HepG2 (cell line): ENCODE measurements around the gene CCSER2. TPM values are rescaled to one million over a fixed set of nuclear protein-coding genes. Genes with fewer than 3 reads are reported as not detected.

ENCODE experiments used
- ATAC-seq: fragments of 200-7000 bp; cut with Tn5 transposase; 3 replicates; pipeline ENCODE4 v1.9.1; 2020; ENCODE audit warnings: mild to moderate bottlenecking, moderate library complexity
- BruUV-seq: library from RNA; stranded (reverse); fragments of 400-500 nt; replicated peaks from 2 replicates; lab custom pipeline; 2021; lab: Mats Ljungman, UMichigan
- CTCF ChIA-PET: fragments of 300-600 bp; formaldehyde crosslinking; extraction: SDS; loops from one replicate; lab custom pipeline; 2021; ENCODE audit warnings: low total read pairs, inconsistent platforms, low intra/inter-chr PET ratio; lab: Yijun Ruan, JAX
- POLR2A ChIA-PET: fragments of 350-600 bp; sonication (Branson Sonifier 250); formaldehyde crosslinking; loops from one replicate; lab custom pipeline; 2020; ENCODE audit warnings: antibody characterized with exemption, inconsistent platforms; lab: Yijun Ruan, JAX
- DNase-seq: peaks from one replicate; pipeline ENCODE4 v3.0.0-alpha.2; 2015; ENCODE audit warnings: low spot score
- FAIRE-seq: peaks from 3 replicates; lab custom pipeline; 2011; peaks lifted over from hg19 to GRCh38; lab: Jason Lieb, UNC
- H2AFZ ChIP-seq: one replicate; pipeline ENCODE4 v1.6.1; 2011; ENCODE audit warnings: low read length, inconsistent platforms
- H3K27ac ChIP-seq: fragments of 300-600 bp; 3 replicates; pipeline ENCODE4 v1.8.0; 2011; ENCODE audit warnings: mixed run types, mild to moderate bottlenecking, mixed read lengths, low read length, inconsistent platforms; ENCODE audit not compliant: insufficient read depth; ENCODE audit errors: extremely low read length
- H3K27me3 ChIP-seq, 2 experiments: fragments of 200-600 bp in 1 of 2; 2 replicates in 1 of 2; 3 replicates in 1 of 2; pipeline versions ENCODE4 v1.6.0 to v1.8.0; 2011; ENCODE audit warnings: low read length in 2 of 2, mild to moderate bottlenecking in 2 of 2, moderate library complexity in 2 of 2, inconsistent platforms in 1 of 2; ENCODE audit not compliant: insufficient read depth in 2 of 2, control insufficient read depth in 1 of 2
- H3K36me3 ChIP-seq, 2 experiments: fragments of 200-600 bp in 1 of 2; replicated peaks in 1 of 2; 2 replicates in 1 of 2; 3 replicates in 1 of 2; pipeline versions ENCODE4 v1.5.1 to v1.8.0; 2011; ENCODE audit warnings: low read length in 2 of 2, inconsistent platforms in 1 of 2; ENCODE audit not compliant: insufficient read depth in 2 of 2, control insufficient read depth in 1 of 2
- H3K4me1 ChIP-seq: 2 replicates; pipeline ENCODE4 v1.5.1; 2012; ENCODE audit warnings: low read length, inconsistent platforms; ENCODE audit not compliant: insufficient read depth
- H3K4me2 ChIP-seq: 2 replicates; pipeline ENCODE4 v1.6.0; 2011; ENCODE audit warnings: low read depth, low read length, inconsistent platforms
- H3K4me3 ChIP-seq, 3 experiments: fragments of 200-600 bp in 1 of 3; sonication (generic), shearing (Covaris generic) in 1 of 3; replicated peaks in 1 of 3; 2 replicates each; pipeline ENCODE4 v1.5.1; 2011 to 2016; ENCODE audit warnings: low read length in 3 of 3, inconsistent platforms in 2 of 3, low read depth in 2 of 3, mild to moderate bottlenecking in 2 of 3, control low read depth in 1 of 3, mixed read lengths in 1 of 3; ENCODE audit not compliant: insufficient read depth in 1 of 3
- H3K79me2 ChIP-seq: one replicate; pipeline ENCODE4 v1.6.1; 2011; ENCODE audit warnings: low read length, inconsistent platforms; ENCODE audit not compliant: insufficient read depth
- H3K9ac ChIP-seq: 2 replicates; pipeline ENCODE4 v1.6.0; 2011; ENCODE audit warnings: mild to moderate bottlenecking, low read depth, low read length, inconsistent platforms; ENCODE audit not compliant: insufficient read depth
- H3K9me3 ChIP-seq: 2 replicates; pipeline ENCODE4 v1.5.1; 2012; ENCODE audit warnings: mild to moderate bottlenecking, low read length
- H4K20me1 ChIP-seq: 2 replicates; pipeline ENCODE4 v1.6.0; 2011; ENCODE audit warnings: inconsistent platforms, mild to moderate bottlenecking, low read length, moderate library complexity; ENCODE audit not compliant: insufficient read depth
- MED8 ChIP-seq: sonication (generic); formaldehyde crosslinking; IDR thresholded peaks from 2 replicates; pipeline ENCODE4 v1.8.1; 2023; ENCODE audit warnings: mild to moderate bottlenecking, missing genetic modification reagents; ENCODE audit not compliant: insufficient replicate concordance
- NFE2L2 ChIP-seq: fragments of 150-350 bp; IDR thresholded peaks from 2 replicates; pipeline ENCODE4 v1.6.1; 2014; ENCODE audit warnings: low read length
- NFYB ChIP-seq: sonication (generic); formaldehyde crosslinking; IDR thresholded peaks from 2 replicates; pipeline ENCODE4 v1.4.0; 2020; ENCODE audit warnings: missing genetic modification reagents
- ZNF180 ChIP-seq: sonication (generic); formaldehyde crosslinking; IDR thresholded peaks from 2 replicates; pipeline ENCODE4 v1.4.0; 2020; ENCODE audit warnings: low read depth, missing genetic modification reagents, borderline replicate concordance
- WGBS: methylation state at CpG from one replicate; pipeline ENCODE4 v1.1.6; 2017; ENCODE audit warnings: low lambda C conversion rate; 5-methylcytosine and 5-hydroxymethylcytosine counted together
- in situ Hi-C: cut with HindIII; loops from 2 replicates; pipeline ENCODE4 v1.10.0; 2017; ENCODE audit warnings: low pct_unique_long_range_greater_than_20kb; ENCODE audit not compliant: extremely low pct_ligation_motif_present
- intact Hi-C: fragments of 100-400 bp; cut with micrococcal nuclease; formaldehyde crosslinking; loops from one replicate; pipeline ENCODE4 v1.10.0; 2022; ENCODE audit not compliant: unreplicated experiment
- polyA plus RNA-seq, 8 experiments: library from polyadenylated mRNA; depleted of rRNA in 3 of 8; stranded (reverse) in 7 of 8; unstranded in 1 of 8; fragments of >200 nt; fragmentation: Illumina TruSeq in 4 of 8; extraction: Trizol in 4 of 8; gene quantifications; 2 replicates each; pipeline versions ENCODE4 v1.2.1 to v1.2.3, GENCODE V29; 2011 to 2016; ENCODE audit warnings: low read depth in 4 of 8, missing spikeins in 1 of 8, mixed read lengths in 1 of 8; ENCODE audit not compliant: insufficient read depth in 1 of 8
- total RNA-seq, 5 experiments: library from RNA; depleted of rRNA; stranded (reverse); fragments of >200 nt; fragmentation: Illumina TruSeq; extraction: Trizol; gene quantifications; 2 replicates each; pipeline ENCODE4 v1.2.3, GENCODE V29; 2016; ENCODE audit warnings: low read depth in 1 of 5

CCSER2 gene
- total and polyA plus RNA-seq, 2 of the 13 experiments (the other 11 are each of a cell fraction or from before 2014, with no cell fraction given): 13.3 to 17.2 TPM

DNA sequence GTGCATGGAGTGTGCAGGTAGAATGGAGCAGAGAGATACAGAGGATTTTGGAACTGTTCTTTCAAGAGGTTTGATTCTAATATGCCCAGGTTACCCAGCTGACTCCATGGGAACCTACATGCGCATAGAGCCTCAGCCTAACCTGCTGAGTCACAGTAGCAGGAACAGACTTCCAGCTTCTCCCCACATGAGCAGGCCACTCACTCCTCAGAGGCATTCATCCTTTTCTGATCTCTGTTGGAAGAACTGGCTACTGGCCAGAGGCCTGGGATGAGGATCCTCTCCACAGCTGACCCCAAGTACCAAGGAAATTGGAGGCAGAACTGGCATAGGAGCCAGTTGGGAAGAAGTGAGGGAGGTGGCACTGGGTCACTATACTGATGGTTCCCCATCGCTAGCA is 17.9 kb upstream of the CCSER2 start:
- in situ Hi-C loops: no loop called here
- Histone ChIP-seq H3K9ac (no peak overlapping the region), H4K20me1 (no peaks in the 10 kb centered on the region), H3K79me2 (no peaks in the 10 kb centered on the region), H3K4me1 (no peaks in the 10 kb centered on the region), H2AFZ (no peak overlapping the region)
- no peak for DNase-seq
- no peak for ATAC-seq
- WGBS: 47% methylated on average over 2 of the region's 2 CpGs
- no TSS peak for BruUV-seq
- TF ChIP-seq NFE2L2 (peak; percentile 33; the same call in 1 of the 2 replicates), ZNF180 (CRISPR knock-in tag) (no peak)
- TF ChIP-seq, all 625 proteins: peak for 1
- Histone ChIP-seq H3K27me3 (peaks cover 0 to 6% of the 10 kb centered on the region in 2 experiments; a peak in 1 of 5 replicates), H3K4me3 (no peak overlapping the region), H3K27ac (no peak overlapping the region), H3K4me2 (no peak overlapping the region), H3K36me3 (no peaks in the 10 kb centered on the region), H3K9me3 (no peaks in the 10 kb centered on the region)
- ChIA-PET POLR2A (no interaction called here), CTCF (no interaction called here)
- intact Hi-C loops: no loop called here
- no peak for FAIRE-seq

DNA sequence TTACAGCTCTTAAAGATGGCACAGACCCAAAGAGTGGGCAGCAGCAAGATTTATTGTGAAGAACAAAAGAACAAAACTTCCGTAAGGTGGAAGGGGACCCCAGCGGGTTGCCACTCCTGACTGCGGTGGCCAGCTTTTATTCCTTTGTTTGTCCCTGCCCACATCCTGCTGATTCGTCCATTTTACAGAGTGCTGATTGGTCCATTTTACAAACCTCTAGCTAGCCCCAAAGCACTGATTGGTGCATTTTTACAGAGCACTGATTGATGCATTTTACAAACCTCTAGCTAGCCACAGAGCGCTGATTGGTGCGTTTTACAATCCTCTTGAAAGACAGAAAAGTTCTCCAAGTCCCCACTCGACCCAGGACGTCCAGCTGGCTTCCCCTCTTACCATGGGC is 16.8 kb upstream of the CCSER2 start:
- no peak overlapping the region for H2AFZ ChIP-seq
- no peaks in the 10 kb centered on the region for H3K79me2 ChIP-seq
- no TSS peak for BruUV-seq
- no peak overlapping the region for H3K9ac ChIP-seq
- no peak overlapping the region for H3K4me3 ChIP-seq
- WGBS: 45% methylated on average over 8 of the region's 8 CpGs
- ChIA-PET CTCF (no interaction called here), POLR2A (no interaction called here)
- intact Hi-C loops (no loop called here), in situ Hi-C loops (no loop called here)
- FAIRE-seq (no peak), DNase-seq (no peak), ATAC-seq (no peak)
- H3K4me2 ChIP-seq: no peak overlapping the region
- H3K27ac ChIP-seq: no peak overlapping the region
- H3K27me3 ChIP-seq: peaks cover 0 to 9% of the 10 kb centered on the region in 2 experiments; a peak in 1 of 5 replicates
- no peaks in the 10 kb centered on the region for H3K9me3 ChIP-seq
- TF ChIP-seq MED8: no peak
- TF ChIP-seq NFYB (CRISPR knock-in tag): 0 out of 2 replicates have a peak, but pooled peaks have one; percentile 17
- H3K4me1 ChIP-seq: no peaks in the 10 kb centered on the region
- H4K20me1 ChIP-seq: no peaks in the 10 kb centered on the region
- H3K36me3 ChIP-seq: no peaks in the 10 kb centered on the region
